HG03045 (cell line): ENCODE measurements around the gene FSHR.

Experiments
- ATAC-seq: cut with Tn5 transposase; IDR thresholded peaks from one replicate; pipeline ENCODE4 v1.9.1; 2021; ENCODE audit warnings: mild to moderate bottlenecking, moderate library complexity; ENCODE audit not compliant: unreplicated experiment

FSHR gene

DNA sequence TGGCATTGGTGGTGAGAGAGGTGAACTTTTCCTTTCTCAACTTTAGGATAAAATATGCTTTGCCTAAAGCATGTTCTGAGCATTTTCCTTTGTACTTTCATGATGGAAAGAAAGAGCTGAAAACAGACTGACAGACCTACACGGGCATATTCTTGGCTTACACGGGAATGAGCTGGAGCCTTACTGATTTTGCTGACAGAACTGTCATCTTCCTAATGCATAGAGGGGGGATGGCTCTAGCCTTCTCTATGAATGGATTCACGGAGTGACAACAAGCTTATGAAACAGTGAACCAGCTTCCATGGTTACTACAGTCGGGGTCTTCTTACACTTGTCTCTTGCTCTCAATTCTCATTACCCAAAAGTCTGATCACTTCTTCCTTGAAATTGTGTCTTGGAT is 32.2 kb downstream of the FSHR start:
- no peak for ATAC-seq

DNA sequence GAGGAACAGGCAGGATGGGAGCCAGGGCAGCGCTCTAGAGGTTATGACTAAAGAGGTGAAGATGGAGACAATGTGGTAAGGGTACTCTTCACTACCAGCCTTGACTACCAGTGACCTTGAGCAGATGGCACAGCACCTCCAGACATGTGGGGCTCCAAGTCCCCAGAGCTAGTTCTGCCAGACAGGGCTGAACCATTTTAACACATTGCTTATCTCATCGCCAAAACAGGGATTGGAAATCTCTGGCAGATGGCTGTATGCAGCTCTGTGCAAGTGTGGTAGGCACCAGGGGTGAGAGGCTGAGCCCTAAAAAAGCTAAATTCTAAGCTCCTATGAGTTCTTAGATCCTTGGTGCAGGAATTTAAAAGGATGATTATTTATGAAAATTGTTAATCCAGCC is 41.3 kb downstream of the FSHR start:
- no peak for ATAC-seq

DNA sequence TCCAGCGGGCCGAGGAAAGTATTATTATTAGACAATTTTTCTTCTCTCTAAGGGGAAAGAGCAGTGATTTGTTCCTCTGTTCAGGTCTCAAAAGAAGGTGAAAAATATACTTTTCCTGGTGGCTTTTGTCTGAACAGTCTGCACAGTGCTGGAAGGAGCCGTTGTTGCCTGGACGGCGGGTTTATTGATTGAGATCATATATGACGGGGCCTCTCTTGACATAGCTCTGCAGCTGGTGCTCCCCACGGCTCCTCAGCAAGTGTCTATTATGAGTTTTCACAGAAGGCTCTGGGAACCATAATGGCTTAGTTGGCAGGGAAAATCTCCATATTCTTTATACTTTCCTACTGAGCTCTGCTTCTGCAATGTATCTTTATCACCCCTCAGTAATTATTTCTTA is 42.9 kb downstream of the FSHR start:
- no peak for ATAC-seq

DNA sequence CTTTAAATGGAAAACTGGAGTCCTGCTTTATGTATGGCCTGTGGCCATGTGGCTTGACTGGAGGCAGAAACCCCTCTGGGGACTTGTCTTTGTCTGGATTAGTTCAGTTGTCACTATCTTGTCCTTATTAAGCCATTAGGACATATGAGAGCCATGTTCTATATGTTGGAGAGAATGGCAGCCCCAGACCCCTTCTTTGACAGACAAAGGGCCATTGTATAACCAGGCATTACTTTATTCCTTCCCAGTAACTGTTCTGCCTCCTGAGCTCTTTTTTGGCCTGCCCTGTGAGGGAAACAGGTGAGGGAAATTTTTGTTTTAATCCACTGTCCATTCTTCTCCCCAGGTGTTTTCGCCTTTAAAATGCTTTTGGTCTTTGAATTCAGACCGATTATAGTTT is 43.3 kb downstream of the FSHR start:
- no peak for ATAC-seq

DNA sequence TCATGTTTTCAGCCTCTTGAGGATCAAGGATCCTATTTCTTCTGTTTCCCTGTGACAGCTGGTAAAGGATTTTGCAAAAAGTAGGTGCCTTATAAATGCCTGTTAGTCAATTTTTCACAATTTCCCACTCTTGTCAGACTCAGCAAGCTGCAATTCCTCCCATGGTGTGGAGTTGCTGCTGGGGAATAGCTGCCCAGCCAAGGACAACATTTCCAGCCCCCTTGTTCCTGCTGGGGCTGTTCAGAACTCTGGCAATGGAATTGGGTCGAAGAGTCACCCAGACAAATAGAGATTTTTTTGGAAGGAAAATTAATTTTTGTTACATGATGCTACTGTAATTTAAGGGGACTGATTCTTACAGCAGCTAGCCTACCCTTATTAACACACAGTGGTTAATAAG is 43.7 kb downstream of the FSHR start:
- ATAC-seq = no peak

- no peak for ATAC-seq
Measured at GRCh38 chr2:49108851-49109250, 45.5 kb downstream of the FSHR start.

DNA sequence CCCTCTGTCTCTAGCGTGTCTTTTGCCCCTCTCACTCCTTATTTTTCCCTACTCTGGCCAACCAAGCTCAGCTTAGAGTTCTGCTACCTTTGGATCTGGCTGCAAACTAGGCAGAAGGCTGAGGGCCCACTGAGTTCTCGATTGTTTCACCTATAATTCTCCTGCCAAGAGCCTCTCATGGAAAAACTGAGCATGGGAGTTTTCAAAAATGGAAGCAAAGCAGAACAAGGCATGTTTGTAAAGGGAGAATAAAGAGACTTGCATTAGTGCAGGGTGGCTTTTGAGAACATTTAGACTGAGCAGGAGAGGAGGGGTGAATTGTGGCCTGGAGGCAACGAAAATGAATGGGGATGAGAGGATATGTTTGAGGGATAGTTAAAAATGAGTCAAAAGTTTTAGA is 45.9 kb downstream of the FSHR start:
- ATAC-seq = no peak

DNA sequence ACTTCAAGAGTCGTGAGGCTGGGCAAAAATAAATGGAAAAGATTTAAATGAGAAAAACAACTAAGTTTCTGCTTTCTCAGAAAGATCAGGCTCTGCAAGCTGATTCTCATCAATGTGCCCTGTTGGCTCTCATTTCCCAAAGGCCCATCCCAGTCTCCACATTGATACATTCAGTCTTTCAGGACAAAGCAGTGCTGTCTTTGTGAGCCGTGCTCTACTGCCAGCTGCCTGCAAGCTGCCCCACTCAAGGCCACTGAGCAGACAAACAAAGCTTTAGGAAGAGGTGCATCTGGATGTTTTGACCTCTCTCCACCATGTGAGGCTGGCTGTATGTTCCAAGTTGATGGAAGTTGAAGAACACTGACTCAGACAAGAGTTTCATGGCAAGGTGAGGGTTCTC is 48.8 kb downstream of the FSHR start:
- no peak for ATAC-seq

DNA sequence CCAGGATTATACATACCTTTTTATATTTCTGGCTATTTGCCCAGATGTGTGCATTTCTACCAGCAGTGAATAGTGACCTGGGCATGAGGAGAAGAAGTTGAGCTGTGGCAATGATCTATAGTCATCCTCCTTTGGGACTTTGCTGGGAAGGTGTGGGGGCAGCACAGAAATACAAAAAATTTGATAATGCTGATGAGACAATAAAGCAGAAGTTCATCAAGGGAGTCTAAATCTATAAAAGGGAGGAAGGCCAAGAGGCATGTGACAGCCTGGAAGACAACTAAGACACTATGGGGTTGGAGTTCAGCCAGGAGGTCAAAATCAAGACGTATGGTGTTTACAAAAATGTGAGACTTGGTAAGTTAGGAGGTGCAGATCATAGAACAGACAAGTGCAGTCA is 52.2 kb downstream of the FSHR start:
- no peak for ATAC-seq

GRCh38 chr2:49080681-49081080 is 73.6 kb downstream of the FSHR start:
- ATAC-seq = no peak

DNA sequence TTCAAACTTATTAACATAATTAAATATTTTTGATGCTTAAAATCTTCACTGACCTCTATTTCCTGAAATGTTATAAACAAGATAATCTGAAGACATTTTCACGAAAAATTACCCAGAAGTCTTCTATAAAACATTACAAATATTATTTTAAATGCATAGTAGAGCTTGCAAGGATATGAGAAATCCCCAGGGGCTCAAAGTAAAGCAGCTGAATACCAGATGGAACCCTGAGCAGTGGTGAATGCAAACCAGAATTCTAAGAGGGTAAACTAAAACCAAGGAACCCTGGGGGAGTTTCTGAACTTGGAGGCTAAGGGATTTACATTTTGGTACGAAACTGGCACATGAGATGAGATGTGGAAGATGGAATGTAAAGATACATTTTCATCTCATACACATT is 83.6 kb downstream of the FSHR start:
- ATAC-seq = no peak

DNA sequence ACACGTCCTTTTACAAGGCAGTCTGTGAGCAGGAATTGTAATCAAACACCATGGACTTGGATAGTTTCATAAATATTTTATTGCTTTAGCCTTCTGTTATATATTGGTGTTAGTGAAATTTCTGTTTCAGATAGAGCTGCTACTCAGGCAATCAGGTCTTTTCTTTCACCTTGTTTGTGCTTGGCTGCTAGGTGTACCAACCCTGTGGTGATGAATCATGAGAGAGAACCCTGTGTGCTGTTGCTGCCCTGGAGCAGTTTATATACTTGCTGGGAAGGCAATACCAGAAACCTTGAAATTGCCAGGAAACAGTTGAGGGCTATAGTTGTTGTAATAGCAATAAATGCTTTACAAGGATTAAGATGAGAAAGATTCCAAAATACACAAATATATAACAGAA is 84.5 kb downstream of the FSHR start:
- no peak for ATAC-seq

- no peak for ATAC-seq
Measured at GRCh38 chr2:49068613-49069012, 85.7 kb downstream of the FSHR start.

DNA sequence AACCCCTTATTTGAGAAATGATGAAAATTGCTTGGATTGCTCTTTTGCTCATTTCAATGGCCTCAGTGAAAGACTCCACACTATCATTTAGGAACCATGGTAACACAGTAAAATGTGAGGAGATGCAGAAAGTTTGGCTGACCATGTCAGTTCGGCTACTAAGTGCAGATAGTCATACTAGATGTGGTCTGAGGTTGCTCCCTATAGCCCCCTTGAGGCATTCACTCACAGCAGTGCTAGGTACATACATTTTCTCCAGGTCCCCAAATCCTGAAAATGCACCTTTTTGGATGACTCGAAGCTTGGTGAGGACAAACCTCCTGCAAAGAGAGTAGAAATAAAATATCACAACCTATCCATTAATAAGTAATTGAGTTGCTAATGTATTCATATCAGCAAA is 86.3 kb downstream of the FSHR start:
- no peak for ATAC-seq

GRCh38 chr2:49053156-49053555 is 101.2 kb downstream of the FSHR start:
- ATAC-seq = no peak

- no peak for ATAC-seq
Measured at GRCh38 chr2:49050265-49050664, 104.0 kb downstream of the FSHR start.

DNA sequence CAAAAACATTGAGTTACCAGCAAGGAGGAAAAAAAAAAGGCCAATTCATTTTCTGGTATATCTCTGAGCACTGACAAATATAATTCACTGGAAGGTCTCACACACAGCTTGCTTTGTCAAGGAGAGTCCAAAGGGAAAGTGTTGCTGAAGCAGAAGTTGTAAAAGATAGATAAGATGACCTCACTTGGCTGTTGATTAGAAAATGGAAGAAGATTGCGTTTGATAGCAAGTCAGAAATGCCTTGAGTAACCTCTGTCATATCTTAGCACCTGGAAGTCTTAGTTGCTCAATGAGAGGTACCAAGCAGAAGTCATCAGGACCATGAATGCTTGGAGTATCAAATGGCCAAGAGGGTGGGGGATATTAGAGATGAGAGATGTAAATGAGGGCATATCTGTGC is 105.2 kb downstream of the FSHR start:
- ATAC-seq = no peak

DNA sequence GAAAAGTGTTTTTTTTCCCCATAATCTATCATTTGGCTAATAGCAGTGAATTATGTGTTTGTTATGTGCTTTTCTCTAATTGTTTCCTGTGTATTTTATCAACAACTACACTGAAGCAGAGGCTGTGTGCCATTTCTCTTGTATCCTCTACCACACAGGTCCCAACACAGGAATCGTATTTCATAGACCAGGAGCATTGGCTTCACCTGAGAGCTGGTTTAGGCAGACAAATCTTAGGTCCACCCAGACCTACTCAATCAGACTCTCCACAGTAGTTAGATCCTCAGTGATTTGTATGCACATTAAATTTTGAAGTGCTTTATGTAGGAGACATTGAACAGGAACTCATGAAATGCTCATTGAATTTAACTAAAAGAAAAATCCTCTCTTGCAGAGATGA is 109.2 kb downstream of the FSHR start:
- ATAC-seq = no peak

DNA sequence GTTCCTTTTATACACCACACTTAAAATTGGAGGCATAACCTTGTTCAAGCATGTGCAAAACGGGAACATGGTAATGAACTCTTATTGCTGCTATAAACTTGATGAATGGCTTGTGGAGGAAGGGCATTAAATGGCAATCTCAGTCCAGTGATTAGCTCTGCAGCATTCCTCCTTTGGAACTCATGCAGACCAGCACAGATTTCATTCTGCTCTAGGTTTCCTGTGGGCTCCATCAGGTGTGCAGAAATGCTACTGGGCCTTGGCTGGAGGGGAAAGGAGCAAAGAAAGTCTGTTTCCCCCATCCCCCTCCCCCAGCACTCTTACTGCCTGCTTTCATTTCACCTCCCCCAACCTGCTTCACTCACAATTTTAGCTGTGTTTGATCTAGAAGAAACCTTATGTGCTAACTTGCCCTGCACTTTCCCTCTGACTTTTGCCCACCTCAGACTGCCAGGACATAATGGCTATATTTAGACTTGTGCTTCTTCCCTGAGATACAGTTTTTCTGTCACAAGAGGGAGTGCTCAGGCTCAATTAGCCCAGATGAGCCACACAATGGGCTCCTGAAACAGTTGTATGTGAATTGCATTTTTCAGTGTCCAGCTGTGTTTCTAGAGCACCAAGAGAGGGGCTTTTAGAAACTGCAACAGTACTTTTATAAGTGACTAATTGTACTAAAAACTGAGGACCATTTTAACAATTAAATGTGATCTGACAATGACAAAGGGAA is 109.8 kb downstream of the FSHR start:
- ATAC-seq = no peak

DNA sequence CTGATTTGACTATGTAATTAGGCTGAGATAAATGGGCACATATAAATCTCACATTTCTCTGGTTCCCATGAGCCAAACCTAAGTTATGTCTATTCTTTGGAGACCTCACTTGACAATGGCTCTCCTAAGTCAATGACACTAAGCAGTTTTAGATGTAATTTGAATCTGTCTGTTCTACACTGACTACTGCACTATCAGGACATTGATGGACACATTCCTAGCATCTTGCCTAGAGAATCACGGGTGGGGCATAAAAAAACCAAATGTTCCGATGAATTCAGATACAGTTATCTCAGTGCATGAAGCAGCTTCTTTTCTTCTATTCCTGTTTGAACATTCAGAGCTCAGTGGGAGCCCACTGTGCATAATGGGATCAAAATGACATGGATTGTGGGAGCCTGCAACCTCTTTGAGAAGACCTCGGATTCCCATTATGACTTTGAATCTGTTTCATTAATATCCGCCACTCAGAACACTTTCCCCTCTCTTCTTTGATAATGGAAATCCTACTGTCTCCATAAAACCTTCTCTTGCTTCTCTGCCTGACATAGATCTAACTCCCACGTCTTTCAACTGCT is 110.8 kb downstream of the FSHR start:
- no peak for ATAC-seq

GRCh38 chr2:49042488-49042887 is 111.8 kb downstream of the FSHR start:
- ATAC-seq = no peak

- no peak for ATAC-seq
Measured at GRCh38 chr2:49041061-49041460, 113.3 kb downstream of the FSHR start.

DNA sequence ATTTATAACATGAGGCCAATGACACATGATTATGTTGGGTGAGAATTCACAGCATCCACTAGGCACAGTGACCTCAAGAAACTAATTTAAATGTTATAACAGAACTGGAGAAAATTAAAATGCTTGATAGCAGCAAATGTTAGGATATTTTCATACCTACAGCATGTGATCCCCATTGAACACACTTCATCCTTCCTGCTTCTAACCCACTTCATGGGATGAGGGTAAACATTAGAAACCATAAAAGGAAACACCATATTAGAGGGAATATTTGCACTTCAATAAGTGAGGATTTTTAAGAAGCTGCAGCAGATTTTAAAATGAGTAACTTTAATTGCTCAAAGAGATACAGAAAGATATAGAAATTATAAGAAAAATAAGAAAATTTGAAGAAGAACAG is 117.1 kb downstream of the FSHR start:
- no peak for ATAC-seq
